HEK293T (cell line): ENCODE data around the gene FA2H.
"Not testable (repeated sequence)": the region's sequence is repeated elsewhere in the genome, so short reads cannot be mapped to it uniquely, and the experiment has no call there.

ENCODE experiments used
- CTCF ChIA-PET: fragments of 350-600 bp; formaldehyde crosslinking; extraction: SDS; loops from one replicate; lab custom pipeline; 2021; ENCODE audit warnings: antibody characterized with exemption, inconsistent platforms; lab: Yijun Ruan, JAX
- POLR2A ChIA-PET: fragments of 350-600 bp; formaldehyde crosslinking; extraction: SDS; loops from one replicate; lab custom pipeline; 2020; ENCODE audit warnings: antibody characterized with exemption, inconsistent platforms; lab: Yijun Ruan, JAX
- DNase-seq: peaks from one replicate; pipeline ENCODE4 v3.0.0; 2012; ENCODE audit warnings: mixed read lengths; ENCODE audit errors: extremely low spot score
- ARNT ChIP-seq: fragments of 450-650 bp; IDR thresholded peaks from 2 replicates; pipeline ENCODE4 v1.6.1; 2017; ENCODE audit warnings: mild to moderate bottlenecking
- BHLHE40 ChIP-seq: fragments of 450-650 bp; IDR thresholded peaks from 2 replicates; pipeline ENCODE4 v1.6.1; 2016; ENCODE audit warnings: mild to moderate bottlenecking, moderate library complexity, borderline replicate concordance
- CTBP1 ChIP-seq: fragments of 450-650 bp; IDR thresholded peaks from 2 replicates; pipeline ENCODE4 v1.6.1; 2016; ENCODE audit warnings: borderline replicate concordance
- ELF4 ChIP-seq: fragments of 450-650 bp; IDR thresholded peaks from 2 replicates; pipeline ENCODE4 v1.6.1; 2017; ENCODE audit warnings: antibody characterized with exemption
- FOXA1 ChIP-seq: fragments of 450-650 bp; IDR thresholded peaks from 2 replicates; pipeline ENCODE4 v1.6.1; 2016; ENCODE audit warnings: mild to moderate bottlenecking
- FOXK2 ChIP-seq: fragments of 450-650 bp; IDR thresholded peaks from 2 replicates; pipeline ENCODE4 v1.6.1; 2016; ENCODE audit warnings: mild to moderate bottlenecking
- FOXM1 ChIP-seq: fragments of 450-650 bp; IDR thresholded peaks from 2 replicates; pipeline ENCODE4 v1.6.1; 2017; ENCODE audit warnings: mild to moderate bottlenecking, borderline replicate concordance
- HDGF ChIP-seq: fragments of 450-650 bp; IDR thresholded peaks from 2 replicates; pipeline ENCODE4 v1.6.1; 2017; ENCODE audit warnings: antibody characterized with exemption, borderline replicate concordance
- L3MBTL2 ChIP-seq: fragments of 450-650 bp; conservative IDR thresholded peaks from 2 replicates; pipeline ENCODE4 v1.6.1; 2016; ENCODE audit warnings: mild to moderate bottlenecking
- LEF1 ChIP-seq: fragments of 450-650 bp; IDR thresholded peaks from 2 replicates; pipeline ENCODE4 v1.6.1; 2017; ENCODE audit warnings: mild to moderate bottlenecking, borderline replicate concordance
- NFRKB ChIP-seq: fragments of 450-650 bp; IDR thresholded peaks from 2 replicates; pipeline ENCODE4 v1.6.1; 2016; ENCODE audit warnings: mild to moderate bottlenecking, moderate library complexity
- SP1 ChIP-seq: fragments of 450-650 bp; IDR thresholded peaks from 2 replicates; pipeline ENCODE4 v1.6.1; 2017
- SUZ12 ChIP-seq: fragments of 450-650 bp; IDR thresholded peaks from 2 replicates; pipeline ENCODE4 v1.6.1; 2016; ENCODE audit warnings: mild to moderate bottlenecking
- TARDBP ChIP-seq: fragments of 450-650 bp; IDR thresholded peaks from 2 replicates; pipeline ENCODE4 v1.6.1; 2016
- ZNF384 ChIP-seq: fragments of 450-650 bp; IDR thresholded peaks from 2 replicates; pipeline ENCODE4 v1.6.1; 2016
- TF ChIP-seq, protein P1 (sequence below): fragments of 450-650 bp; IDR thresholded peaks from 2 replicates; pipeline ENCODE4 v1.6.1; 2016

Gene FA2H

DNA sequence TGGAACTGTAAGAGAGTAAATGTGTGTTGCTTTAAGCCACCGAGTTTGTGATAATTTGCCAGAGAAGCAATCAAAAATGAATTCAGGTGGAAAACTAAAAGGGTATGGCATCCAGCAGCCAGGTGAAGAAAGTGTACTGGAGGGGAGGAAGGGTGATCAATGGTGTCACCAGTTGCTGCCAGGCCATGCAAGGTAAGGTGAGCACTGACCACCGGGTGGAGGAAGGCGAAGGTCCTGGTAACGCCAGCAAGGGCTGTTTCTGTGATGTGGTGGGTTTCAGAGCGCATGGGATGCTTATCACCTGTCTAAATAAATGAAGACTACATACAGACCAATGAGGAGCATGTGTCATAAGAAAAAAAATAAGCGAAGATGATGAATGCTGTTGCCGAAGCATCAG lies 6.9 kb downstream of the FA2H start:
- ChIA-PET POLR2A (no interaction called here), CTCF (no interaction called here)
- no peak for TF ChIP-seq ELF4
- TF ChIP-seq, protein P1, sequence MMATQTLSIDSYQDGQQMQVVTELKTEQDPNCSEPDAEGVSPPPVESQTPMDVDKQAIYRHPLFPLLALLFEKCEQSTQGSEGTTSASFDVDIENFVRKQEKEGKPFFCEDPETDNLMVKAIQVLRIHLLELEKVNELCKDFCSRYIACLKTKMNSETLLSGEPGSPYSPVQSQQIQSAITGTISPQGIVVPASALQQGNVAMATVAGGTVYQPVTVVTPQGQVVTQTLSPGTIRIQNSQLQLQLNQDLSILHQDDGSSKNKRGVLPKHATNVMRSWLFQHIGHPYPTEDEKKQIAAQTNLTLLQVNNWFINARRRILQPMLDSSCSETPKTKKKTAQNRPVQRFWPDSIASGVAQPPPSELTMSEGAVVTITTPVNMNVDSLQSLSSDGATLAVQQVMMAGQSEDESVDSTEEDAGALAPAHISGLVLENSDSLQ, result no peak
- no peak for TF ChIP-seq FOXK2
- no peak for TF ChIP-seq BHLHE40
- no peak for TF ChIP-seq ZNF384
- TF ChIP-seq TARDBP, result no peak
- no peak for DNase-seq

GRCh38 chr16:74766729-74767128 lies 7.9 kb downstream of the FA2H start:
- TF ChIP-seq BHLHE40 (no peak), ZNF384 (no peak), TARDBP (no peak), NFRKB (no peak), FOXK2 (no peak), LEF1 (no peak), ARNT (no peak), FOXA1 (no peak), L3MBTL2 (no peak), SP1 (no peak), ELF4 (no peak), CTBP1 (no peak)
- ChIA-PET CTCF (interaction anchor here (0.7 kb wide), 1 partner anchor 736 kb away, joined by 6 read pairs; no protein-coding TSS in a partner anchor), POLR2A (interaction anchor here (1.3 kb wide), 1 partner anchor 8 kb away, joined by 3 read pairs; the partner anchor contains the start of gene FA2H)
- peak; percentile 44 for DNase-seq

GRCh38 chr16:74764184-74764583 lies 10.4 kb downstream of the FA2H start:
- DNase-seq, POLR2A ChIA-PET, CTCF ChIA-PET: not testable (repeated sequence)

GRCh38 chr16:74761665-74762064 lies 13.0 kb downstream of the FA2H start:
- no peak for DNase-seq
- CTCF ChIA-PET, result no interaction called here
- no peak for TF ChIP-seq SP1
- no peak for TF ChIP-seq CTBP1
- TF ChIP-seq ARNT, result no peak
- no peak for TF ChIP-seq FOXM1
- no peak for TF ChIP-seq FOXK2
- TF ChIP-seq, protein P1, result no peak
- no peak for TF ChIP-seq NFRKB
- POLR2A ChIA-PET, result no interaction called here

DNA sequence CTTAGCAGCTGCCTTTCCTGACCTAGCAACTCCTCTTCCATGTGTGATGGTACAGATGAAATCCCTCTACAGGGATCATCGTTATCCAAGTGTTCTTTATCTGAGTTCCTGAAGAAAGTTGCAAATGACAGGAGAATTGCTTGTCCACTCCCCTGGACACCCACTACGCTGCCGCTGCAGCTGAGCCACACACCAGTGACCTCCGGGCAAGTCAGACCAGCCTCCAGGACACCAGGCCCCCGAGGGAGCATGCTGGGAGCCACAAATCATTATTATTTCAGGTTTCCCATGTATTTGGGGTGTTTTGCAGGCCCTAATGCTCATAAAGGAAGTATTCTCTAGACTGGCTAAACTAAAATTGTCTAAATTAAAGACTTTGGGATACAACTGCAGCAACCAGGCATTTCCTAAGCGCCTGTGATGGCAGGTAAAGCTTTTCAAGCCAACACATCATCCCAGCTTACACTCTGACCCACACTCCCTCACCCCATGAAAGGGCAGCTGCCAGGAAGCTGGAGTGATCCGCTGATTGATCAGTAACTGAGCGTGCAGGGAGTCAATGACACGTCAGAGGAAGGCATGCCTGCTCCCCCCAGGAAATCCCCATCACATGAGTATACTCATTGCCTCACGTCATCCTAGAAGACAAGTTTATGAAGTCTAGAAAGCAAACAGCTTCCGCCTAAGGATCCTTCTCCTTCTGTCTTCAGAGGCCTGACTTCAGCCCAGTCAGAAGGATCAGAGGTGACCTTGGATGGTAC lies 14.4 kb downstream of the FA2H start:
- no peak for DNase-seq
- TF ChIP-seq ARNT (no peak), FOXM1 (no peak), LEF1 (no peak), BHLHE40 (no peak), SP1 (no peak)
- TF ChIP-seq, protein P1, result no peak
- ChIA-PET CTCF (no interaction called here), POLR2A (interaction anchor here (1.4 kb wide), 1 partner anchor 15 kb away, joined by 3 read pairs; the partner anchor contains the start of gene FA2H)

- TF ChIP-seq L3MBTL2 (no peak), SP1 (no peak), ZNF384 (no peak), TARDBP (no peak), ELF4 (no peak), FOXA1 (no peak), HDGF (no peak), SUZ12 (no peak), FOXK2 (no peak), CTBP1 (no peak), ARNT (no peak)
- TF ChIP-seq, protein P1, result no peak
- POLR2A ChIA-PET, result no interaction called here
- CTCF ChIA-PET, result no interaction called here
- no peak for DNase-seq
These were observed 15.1 kb downstream of the FA2H start for GRCh38 chr16:74759564-74759963.
